Measurements from ENCODE around the gene PRKCG. TPM values are rescaled to one million over a fixed set of nuclear protein-coding genes. Genes with fewer than 3 reads are reported as not detected.

Gene PRKCG
- total RNA-seq, 1 experiment from 2014 or later, result not detected

DNA sequence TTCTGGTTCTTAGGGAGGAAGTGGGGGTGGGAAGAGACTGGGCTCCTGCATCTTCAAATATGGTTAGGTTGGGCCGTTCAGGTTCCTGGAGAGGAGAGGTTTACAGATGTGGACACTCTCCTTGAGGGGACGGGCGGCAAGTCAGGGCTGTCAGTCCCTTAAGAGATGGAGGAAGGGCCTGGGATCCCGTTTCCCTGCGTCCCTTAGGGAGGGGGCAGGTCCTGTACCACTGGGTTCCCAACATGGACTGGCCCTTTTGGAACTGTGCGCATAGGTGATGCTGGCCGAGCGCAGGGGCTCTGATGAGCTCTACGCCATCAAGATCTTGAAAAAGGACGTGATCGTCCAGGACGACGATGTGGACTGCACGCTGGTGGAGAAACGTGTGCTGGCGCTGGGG, 16.2 kb downstream of the PRKCG start:
- no peak for DNase-seq (ENCODE audit: low read depth)

DNA sequence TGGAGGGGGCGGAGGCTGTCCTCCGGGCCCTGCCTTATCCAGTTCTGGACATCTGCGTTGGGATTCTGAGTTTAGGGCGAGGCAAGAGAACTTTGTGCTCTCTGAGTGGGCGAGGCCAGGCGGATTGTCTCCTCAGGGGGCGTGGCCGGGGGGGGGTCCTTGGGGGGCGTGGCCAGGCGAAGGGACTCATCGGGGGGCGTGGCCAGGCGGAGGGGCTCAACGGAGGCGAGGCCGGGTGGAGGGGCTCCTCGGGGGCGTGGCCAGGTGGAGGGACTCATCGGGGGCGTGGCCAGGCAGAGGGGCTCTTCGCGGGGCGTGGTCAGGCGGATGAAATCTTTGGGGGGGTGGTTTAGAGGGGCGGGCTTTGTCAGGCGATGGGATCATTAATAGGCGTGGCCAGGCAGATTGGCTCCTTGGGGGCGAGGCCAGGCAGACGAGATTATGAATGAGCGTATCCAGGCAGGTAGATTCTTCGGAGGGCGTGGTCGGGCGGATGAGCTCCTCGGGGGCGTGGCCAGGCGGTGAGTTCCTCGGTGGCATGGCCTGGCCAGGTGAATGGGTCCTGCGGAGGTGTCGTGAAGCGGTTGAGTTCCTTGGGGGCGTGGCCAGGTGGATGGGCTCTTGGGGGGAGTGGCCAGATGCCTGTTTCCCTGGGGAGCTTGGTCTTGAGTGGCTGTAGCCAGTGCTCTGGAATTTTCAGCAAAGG, 16.8 kb downstream of the PRKCG start:
- no peak for DNase-seq (ENCODE audit: low read depth)

DNA sequence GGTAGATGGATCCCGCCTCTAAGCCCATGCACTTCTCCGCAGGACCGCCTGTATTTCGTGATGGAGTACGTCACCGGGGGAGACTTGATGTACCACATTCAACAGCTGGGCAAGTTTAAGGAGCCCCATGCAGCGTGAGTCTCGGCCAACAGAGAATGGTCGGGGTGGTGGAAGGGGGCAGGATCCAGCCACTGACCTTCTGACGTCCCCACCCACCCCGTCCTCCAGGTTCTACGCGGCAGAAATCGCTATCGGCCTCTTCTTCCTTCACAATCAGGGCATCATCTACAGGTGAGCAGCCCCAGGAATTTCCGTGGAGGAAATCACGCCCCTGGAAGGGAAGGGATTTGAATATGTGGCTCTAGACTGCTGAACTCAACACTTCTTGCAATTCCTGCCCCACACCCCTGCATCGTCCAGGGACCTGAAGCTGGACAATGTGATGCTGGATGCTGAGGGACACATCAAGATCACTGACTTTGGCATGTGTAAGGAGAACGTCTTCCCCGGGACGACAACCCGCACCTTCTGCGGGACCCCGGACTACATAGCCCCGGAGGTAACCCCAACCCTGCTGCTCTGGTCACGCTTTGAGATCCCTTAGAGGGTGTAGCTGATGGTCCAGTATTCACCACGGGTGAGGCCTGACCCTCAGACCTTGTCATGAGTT, 18.3 kb downstream of the PRKCG start:
- DNase-seq (ENCODE audit: low read depth), result no peak

GRCh38 chr19:53903055-53903680, 21.2 kb downstream of the PRKCG start:
- DNase-seq (ENCODE audit: low read depth), result peak; percentile 52

- DNase-seq (ENCODE audit: low read depth), result no peak
These were observed 22.9 kb downstream of the PRKCG start for GRCh38 chr19:53904909-53905308.

- DNase-seq (ENCODE audit: low read depth), result no peak
These were observed 23.8 kb downstream of the PRKCG start for GRCh38 chr19:53905787-53906186.

- DNase-seq (ENCODE audit: low read depth), result peak; percentile 14
These were observed 24.5 kb downstream of the PRKCG start for GRCh38 chr19:53906211-53907192.

GRCh38 chr19:53907193-53907581, 25.2 kb downstream of the PRKCG start:
- no peak for DNase-seq (ENCODE audit: low read depth)

DNA sequence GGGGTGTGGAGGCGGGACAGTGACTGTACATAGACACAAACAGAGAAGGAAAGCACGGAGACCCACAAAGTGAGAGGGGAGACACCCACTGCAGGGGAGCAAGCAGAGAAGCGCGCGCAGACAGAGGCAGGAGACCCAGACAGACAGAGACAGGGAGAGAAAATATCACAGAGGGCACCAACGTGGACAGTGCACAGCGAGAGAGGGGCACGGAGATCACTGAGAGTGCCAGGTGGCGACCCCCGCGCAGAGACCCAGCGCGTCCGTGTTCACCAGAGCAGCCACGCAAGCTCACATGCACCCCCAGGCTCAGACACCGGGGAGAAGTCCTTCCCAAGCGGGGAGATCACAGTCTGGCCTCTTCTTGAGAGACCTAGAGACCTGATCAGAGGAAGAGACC, 25.7 kb downstream of the PRKCG start:
- no peak for DNase-seq (ENCODE audit: low read depth)

DNA sequence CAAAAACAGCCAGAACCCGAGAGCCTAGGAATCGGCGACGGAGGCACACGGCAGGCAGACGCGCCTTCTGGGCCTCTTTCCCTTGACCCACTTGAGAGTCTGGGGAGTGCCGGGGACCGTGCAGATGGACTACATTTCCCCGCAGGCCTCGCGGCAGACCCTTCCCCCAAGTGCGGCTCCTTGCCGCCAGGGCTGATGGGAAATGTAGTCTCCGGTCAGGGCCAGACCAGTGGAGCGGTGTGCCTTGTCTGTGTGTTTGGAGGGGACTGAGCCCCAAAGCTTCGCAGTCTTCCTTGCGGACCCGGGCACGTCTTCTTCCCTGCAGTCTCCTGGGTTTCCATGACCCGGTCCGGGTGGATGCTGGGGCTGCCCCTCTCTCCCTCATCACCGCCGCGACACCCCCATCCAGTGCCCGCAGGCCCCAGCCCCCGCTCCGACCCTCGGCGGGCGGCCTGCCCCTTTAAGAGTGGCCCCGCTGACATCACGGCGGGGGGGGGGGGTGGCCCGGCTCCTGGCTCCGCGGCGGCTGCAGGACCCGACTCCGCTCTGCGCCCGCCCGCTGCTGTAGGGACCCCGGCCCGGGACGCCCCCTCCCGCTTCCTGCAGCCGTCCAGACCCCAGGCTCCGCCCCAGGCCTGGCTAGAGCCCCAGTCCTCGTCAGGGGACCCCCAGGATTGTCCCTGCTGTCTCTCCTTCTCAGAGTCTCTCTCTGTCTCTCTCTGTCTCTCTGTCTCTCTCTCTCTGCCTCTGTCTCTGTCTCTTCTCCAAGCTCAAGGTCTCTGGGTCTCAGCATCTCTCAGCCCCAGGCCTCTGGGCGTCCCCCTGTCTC, 26.3 kb downstream of the PRKCG start:
- peak; percentile 53 for DNase-seq (ENCODE audit: low read depth)

GRCh38 chr19:53908935-53909415, 27.0 kb downstream of the PRKCG start, which contains the start of gene CACNG7:
Gene CACNG7 (plus strand): TSS chr19:53909278. CDS start chr19:53912832, 3,554 bp downstream.
- DNase-seq (ENCODE audit: low read depth), result no peak

DNA sequence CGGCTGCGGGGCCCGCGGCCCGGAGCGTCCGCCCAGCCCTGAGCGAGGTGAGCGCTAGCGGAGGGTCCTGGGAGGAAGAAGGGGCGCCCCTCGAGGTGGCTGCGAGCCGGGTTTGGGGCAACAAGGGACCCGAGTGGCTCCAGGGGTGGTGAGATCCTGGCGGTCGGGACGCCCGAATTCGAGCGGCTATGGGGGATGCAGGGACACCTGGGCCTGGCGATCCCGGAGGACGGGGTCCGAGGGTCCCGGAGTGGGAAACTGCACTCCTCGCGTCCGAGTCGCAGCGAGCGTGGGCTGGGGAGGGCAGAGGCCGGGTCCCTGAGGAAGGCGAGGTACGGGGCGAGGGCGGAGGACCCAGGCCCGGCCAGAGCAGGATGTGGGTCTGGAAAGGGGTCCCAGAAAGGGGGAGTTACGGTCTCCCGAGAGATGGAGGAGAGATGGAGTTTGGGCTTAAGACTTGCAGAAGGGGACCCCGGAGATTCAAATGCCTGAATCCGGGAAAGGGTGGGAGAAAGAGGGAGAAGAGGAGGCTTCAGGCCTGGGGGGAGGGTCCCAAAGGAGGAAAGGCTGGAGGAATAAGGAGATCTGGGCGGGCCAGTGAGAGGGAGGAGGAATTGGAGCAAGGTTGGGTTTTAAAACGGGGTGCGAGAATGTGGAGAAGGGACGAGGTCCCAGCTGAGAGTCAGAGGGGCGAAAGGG, 27.6 kb downstream of the PRKCG start:
- no peak for DNase-seq (ENCODE audit: low read depth)

GRCh38 chr19:53910170-53910518, 28.1 kb downstream of the PRKCG start:
- no peak for DNase-seq (ENCODE audit: low read depth)

DNA sequence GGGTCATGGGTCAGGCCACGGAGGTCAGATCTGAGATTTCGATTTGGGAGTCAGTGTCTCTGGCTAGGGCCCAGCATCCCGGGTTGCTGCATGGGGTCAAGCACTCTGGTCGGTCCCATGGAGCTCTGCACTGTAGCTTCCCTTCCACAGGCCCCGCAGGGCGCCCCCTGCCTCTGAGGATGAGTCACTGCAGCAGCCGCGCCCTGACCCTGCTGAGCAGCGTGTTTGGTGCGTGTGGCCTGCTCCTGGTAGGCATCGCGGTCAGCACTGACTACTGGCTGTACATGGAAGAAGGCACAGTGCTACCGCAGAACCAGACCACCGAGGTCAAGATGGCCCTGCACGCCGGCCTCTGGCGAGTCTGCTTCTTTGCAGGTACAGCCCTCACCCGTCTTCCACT, 30.7 kb downstream of the PRKCG start:
- DNase-seq (ENCODE audit: low read depth), result no peak

DNA sequence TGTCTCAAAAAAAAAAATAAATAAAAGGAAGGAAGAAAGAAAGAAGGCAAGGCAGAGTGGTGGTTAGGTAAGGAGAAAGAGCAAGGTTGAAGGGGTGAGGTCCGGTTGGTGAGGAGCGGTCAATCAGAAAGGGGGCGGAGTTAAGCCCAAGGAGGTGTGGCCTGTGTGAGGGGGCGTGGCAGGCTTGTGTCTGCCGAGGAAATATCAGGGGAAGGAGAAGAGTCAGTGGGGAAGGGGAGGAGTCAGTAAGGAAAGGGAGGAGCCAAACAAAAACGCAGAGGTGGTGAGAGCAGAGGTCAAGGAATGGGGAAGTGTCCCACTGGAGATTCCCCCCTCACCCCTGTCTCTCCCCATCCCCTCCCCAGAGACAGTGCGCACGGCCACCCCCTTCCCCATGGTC, 33.0 kb downstream of the PRKCG start:
- DNase-seq (ENCODE audit: low read depth), result no peak

DNA sequence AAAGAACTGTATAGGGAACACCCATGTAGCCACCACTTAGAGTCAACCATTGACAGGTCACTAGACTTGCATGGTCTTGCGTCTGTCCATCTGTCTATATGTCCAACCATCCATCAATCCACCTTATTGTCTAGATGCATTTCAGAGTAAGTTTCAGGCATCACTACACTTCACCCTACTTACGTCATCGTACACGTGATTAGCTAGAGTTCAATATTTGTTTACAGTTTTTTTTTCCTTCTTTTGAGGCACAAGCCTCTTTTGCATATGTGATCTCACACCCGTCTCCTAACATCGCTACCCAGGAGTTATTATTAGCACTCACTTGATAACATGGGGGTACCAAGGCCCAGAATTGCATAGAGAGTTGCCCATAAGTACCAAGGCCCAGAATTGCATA, 34.0 kb downstream of the PRKCG start:
- no peak for DNase-seq (ENCODE audit: low read depth)

GRCh38 chr19:53917356-53917755, 35.4 kb downstream of the PRKCG start:
- no peak for DNase-seq (ENCODE audit: low read depth)

DNA sequence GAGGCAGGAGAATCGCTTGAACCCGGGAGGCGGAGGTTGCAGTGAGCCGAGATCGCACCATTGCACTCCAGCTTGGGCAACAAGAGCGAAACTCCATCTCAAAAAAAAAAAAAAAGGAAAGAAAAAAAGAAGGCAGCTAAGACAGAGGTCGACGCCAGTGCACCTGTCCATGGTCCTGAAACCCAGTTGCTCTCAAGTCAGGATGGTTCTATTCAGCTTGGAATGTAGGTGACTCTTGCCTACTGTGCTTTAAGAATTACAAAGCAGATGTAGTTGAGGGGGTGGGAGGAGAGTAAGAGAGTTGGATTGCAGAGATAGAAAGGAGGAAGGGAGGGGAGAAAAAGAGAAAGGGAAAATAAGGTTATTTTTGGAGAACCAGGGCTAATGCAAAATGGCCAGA, 45.7 kb downstream of the PRKCG start:
- peak; percentile 70 for DNase-seq (ENCODE audit: low read depth)

GRCh38 chr19:53936029-53936428, 54.0 kb downstream of the PRKCG start:
- DNase-seq (ENCODE audit: low read depth), result no peak
